ENCODE results near the gene PRAMEF10. TPM values are rescaled to one million over a fixed set of nuclear protein-coding genes. Genes with fewer than 3 reads are reported as not detected.
"Not testable (repeated sequence)": the region's sequence is repeated elsewhere in the genome, so short reads cannot be mapped to it uniquely, and the experiment has no call there.

Gene PRAMEF10
- total RNA-seq, 2 donors from 2014 or later = not detected

DNA sequence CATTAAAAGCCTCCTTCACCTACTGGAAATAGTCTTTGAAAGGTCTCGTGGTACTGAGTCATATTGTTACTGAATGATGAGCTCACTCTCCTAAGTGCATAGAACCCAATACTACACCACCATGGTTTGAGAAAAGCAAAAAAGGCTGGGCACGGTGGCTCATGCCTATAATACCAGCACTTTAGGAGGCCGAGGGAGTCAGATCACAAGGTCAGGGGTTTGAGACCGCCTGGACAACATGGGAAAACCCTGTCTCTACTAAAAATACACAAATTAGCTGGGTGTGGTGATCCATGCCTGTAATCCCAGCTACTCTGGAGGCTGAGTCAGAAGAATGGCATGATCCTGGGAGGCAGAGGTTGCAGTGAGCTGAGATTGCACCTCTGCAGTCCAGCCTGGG, 46.3 kb downstream of the PRAMEF10 start:
- Histone ChIP-seq H3K27me3 (replicated peaks; ENCODE audit: insufficient read depth) (no peaks in the 10 kb centered on the region), H3K4me3 (no peak overlapping the region), H3K27ac (no peak overlapping the region), H3K9me3 (no peaks in the 10 kb centered on the region), H3K36me3 (no peaks in the 10 kb centered on the region), H3K4me1 (ENCODE audit: control insufficient read depth in 1 of 2, low read depth in 2 of 2) (no peaks in the 10 kb centered on the region)
- TF ChIP-seq CTCF (IDR thresholded peaks at IDR 0.05) = no peak
- ATAC-seq (ENCODE audit: insufficient number of reproducible peaks, low FRiP score, low read depth) (no peak), DNase-seq (ENCODE audit: low spot score) (no peak)

DNA sequence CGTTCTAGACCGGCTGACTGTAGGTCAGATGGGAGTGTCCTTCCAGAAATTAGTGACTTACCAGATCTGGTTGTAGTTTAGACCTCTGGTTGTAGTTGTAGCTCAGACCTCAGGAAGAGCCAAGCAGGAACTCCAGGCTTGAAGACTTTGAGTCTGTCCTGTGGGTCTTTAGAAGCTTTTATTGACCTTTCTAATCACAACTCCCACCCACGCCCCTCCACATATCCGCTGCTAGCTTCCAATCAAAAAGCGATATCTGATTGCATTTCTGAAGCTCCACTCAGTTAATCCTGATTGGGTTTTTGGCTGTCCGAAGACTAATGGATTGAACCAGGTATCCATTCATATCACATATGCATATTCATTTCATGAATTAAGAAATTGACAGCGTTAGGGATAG, 49.5 kb downstream of the PRAMEF10 start, which contains the start of gene HNRNPCL1:
TSS of gene HNRNPCL1 (minus strand) at position 101 of the 400 bp plus-strand sequence. CDS start 431 bp downstream, outside the sequence.
- ATAC-seq (ENCODE audit: insufficient number of reproducible peaks, low FRiP score, low read depth); DNase-seq (ENCODE audit: low spot score); H3K27ac ChIP-seq; H3K36me3 ChIP-seq; H3K4me1 ChIP-seq (ENCODE audit: control insufficient read depth in 1 of 2, low read depth in 2 of 2); H3K9me3 ChIP-seq; H3K4me3 ChIP-seq; H3K27me3 ChIP-seq (replicated peaks; ENCODE audit: insufficient read depth): not testable (repeated sequence)

Other genes with a start within 250 kb of the PRAMEF10 start
- gene AADACL3, start 182.2 kb downstream of the PRAMEF10 start, total RNA-seq = not detected
- gene CFAP107, start 152.1 kb downstream of the PRAMEF10 start, total RNA-seq = not detected
- gene PRAMEF12, start 124.5 kb downstream of the PRAMEF10 start, total RNA-seq = not detected
- not detected for gene PRAMEF1, start 106.9 kb downstream of the PRAMEF10 start, total RNA-seq
- not detected for gene PRAMEF11, start 66.9 kb downstream of the PRAMEF10 start, total RNA-seq
- gene HNRNPCL1, start 49.5 kb downstream of the PRAMEF10 start, total RNA-seq = not detected
- not detected for gene PRAMEF2, start 41.2 kb downstream of the PRAMEF10 start, total RNA-seq
- gene PRAMEF4, start 12.1 kb downstream of the PRAMEF10 start, total RNA-seq = not detected
- gene PRAMEF7, start 18.3 kb upstream of the PRAMEF10 start, total RNA-seq = not detected
- not detected for gene PRAMEF6, start 49.3 kb upstream of the PRAMEF10 start, total RNA-seq
- gene PRAMEF27, start 158.3 kb upstream of the PRAMEF10 start, total RNA-seq = not detected
- gene HNRNPCL3, start 162.5 kb upstream of the PRAMEF10 start, total RNA-seq = not detected
- gene PRAMEF25, start 172.5 kb upstream of the PRAMEF10 start, total RNA-seq = not detected
- gene HNRNPCL2, start 218.6 kb upstream of the PRAMEF10 start, total RNA-seq = not detected

Data from thoracic aorta (tissue), 2 donors.